Fibroblast of villous mesenchyme (primary cell): ENCODE measurements around the gene AAK1. TPM values are rescaled to one million over a fixed set of nuclear protein-coding genes. Genes with fewer than 3 reads are reported as not detected.
"Not testable (repeated sequence)": the region's sequence is repeated elsewhere in the genome, so short reads cannot be mapped to it uniquely, and the experiment has no call there.

Experiments used
- DNase-seq: peaks from one replicate; pipeline ENCODE4 v3.0.0-alpha.2; 2010; ENCODE audit warnings: low read depth
- H3K4me3 ChIP-seq: 2 replicates; pipeline ENCODE4 v1.5.1; 2011; ENCODE audit warnings: low read depth, mild to moderate bottlenecking, low read length
- total RNA-seq: library from RNA; depleted of rRNA; stranded (reverse); fragments of >200 nt; gene quantifications from 2 replicates; pipeline ENCODE4 v1.2.3, GENCODE V29; 2012
- TF ChIP-seq, protein P1 (sequence below): IDR thresholded peaks from 2 replicates; pipeline ENCODE4 v1.5.1; 2012; ENCODE audit warnings: low read depth, mild to moderate bottlenecking, low read length; ENCODE audit not compliant: insufficient read depth

AAK1 gene
- total RNA-seq, 1 donor, result 68.2 TPM

- DNase-seq, result no peak
- TF ChIP-seq, protein P1, sequence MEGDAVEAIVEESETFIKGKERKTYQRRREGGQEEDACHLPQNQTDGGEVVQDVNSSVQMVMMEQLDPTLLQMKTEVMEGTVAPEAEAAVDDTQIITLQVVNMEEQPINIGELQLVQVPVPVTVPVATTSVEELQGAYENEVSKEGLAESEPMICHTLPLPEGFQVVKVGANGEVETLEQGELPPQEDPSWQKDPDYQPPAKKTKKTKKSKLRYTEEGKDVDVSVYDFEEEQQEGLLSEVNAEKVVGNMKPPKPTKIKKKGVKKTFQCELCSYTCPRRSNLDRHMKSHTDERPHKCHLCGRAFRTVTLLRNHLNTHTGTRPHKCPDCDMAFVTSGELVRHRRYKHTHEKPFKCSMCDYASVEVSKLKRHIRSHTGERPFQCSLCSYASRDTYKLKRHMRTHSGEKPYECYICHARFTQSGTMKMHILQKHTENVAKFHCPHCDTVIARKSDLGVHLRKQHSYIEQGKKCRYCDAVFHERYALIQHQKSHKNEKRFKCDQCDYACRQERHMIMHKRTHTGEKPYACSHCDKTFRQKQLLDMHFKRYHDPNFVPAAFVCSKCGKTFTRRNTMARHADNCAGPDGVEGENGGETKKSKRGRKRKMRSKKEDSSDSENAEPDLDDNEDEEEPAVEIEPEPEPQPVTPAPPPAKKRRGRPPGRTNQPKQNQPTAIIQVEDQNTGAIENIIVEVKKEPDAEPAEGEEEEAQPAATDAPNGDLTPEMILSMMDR, result no peak
- no peak overlapping the region for H3K4me3 ChIP-seq
These were observed 17.1 kb upstream of the AAK1 start for GRCh38 chr2:69660637-69661036.

- DNase-seq, result no peak
- TF ChIP-seq, protein P1, result no peak
- no peak overlapping the region for H3K4me3 ChIP-seq
These were observed 16.5 kb upstream of the AAK1 start for GRCh38 chr2:69659941-69660483.

DNA sequence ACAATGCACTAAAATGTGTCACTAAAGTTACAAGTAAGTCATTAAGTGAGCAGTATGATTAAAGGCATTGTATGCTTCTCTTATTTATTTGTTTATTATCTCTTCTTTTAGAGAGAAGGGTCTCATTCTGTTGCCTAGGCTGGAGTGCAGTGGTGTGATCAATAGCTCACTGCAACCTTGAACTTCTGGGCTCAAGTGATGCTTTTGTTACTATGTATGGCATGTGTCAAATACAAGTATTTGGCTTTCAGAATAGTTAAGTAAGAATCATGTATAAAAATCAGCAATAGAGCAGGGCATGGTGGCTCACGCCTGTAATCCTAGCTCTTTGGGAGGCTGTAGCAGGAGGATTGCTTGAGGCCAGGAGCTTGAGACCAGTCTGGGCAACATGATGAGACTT lies 15.8 kb upstream of the AAK1 start:
- no peak for DNase-seq
- no peak overlapping the region for H3K4me3 ChIP-seq
- TF ChIP-seq, protein P1, result no peak

GRCh38 chr2:69652206-69652605 lies 8.7 kb upstream of the AAK1 start:
- TF ChIP-seq, protein P1, result no peak
- H3K4me3 ChIP-seq, result no peak overlapping the region
- peak; percentile 87 for DNase-seq

DNA sequence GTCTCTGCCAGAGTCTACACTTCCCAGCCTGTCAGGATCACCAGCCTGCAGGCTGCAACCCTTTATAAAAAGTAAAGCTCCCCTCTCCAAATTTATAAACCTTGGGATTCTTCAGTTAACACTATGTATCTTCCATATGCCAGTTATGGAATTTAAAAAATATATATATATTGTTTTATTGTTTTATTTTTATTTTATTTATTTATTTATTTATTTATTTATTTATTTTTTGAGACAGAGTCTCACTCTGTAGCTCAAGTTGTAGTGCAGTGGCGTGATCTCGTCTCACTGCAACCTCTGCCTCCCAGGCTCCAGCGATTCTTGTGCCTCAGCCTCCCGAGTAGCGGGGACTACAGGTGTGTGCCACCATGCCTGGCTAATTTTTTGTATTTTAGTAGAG lies 3.7 kb upstream of the AAK1 start:
- DNase-seq, H3K4me3 ChIP-seq: not testable (repeated sequence)

DNA sequence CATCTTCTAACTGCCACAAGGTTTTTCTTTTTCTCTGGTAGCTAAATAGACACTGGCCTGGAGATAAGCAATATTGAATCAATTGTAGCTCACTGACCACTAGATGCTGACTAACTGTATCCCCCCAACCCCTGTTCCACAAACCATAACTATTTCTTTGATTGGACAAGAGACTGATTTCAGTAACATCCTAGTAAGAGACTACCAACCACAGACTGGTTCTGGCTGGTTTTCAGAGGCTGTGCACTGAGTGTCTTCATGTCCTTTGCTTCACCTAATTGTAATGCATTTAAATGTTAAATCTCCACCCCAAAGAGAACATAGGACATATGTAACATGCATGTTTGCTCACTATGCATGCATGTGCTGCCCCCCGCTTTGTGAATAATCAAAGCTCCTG lies 3.2 kb upstream of the AAK1 start:
- no peak overlapping the region for H3K4me3 ChIP-seq
- DNase-seq, result no peak
- TF ChIP-seq, protein P1, result no peak

GRCh38 chr2:69645921-69646320 lies 2.4 kb upstream of the AAK1 start:
- DNase-seq, result no peak
- no peak overlapping the region for H3K4me3 ChIP-seq
- TF ChIP-seq, protein P1, result no peak
